Osteocyte (in vitro differentiated cells): Measurements from ENCODE around the gene APH1A. TPM values are rescaled to one million over a fixed set of nuclear protein-coding genes. Genes with fewer than 3 reads are reported as not detected.

Experiments used
- DNase-seq: peaks from one replicate; pipeline ENCODE4 v3.0.0; 2021; ENCODE audit warnings: mixed read lengths; ENCODE audit not compliant: unreplicated experiment; ENCODE audit errors: extremely low spot score
- H3K27ac Mint-ChIP-seq: one replicate; pipeline ENCODE4 v1.8.0; 2021; ENCODE audit warnings: mild to moderate bottlenecking, mixed read lengths; ENCODE audit not compliant: unreplicated experiment
- H3K27me3 Mint-ChIP-seq: one replicate; pipeline ENCODE4 v1.8.0; 2021; ENCODE audit warnings: mixed read lengths; ENCODE audit not compliant: unreplicated experiment
- H3K36me3 Mint-ChIP-seq: one replicate; pipeline ENCODE4 v1.8.0; 2021; ENCODE audit warnings: mixed read lengths; ENCODE audit not compliant: unreplicated experiment
- H3K4me1 Mint-ChIP-seq: one replicate; pipeline ENCODE4 v1.8.0; 2021; ENCODE audit warnings: mixed read lengths; ENCODE audit not compliant: unreplicated experiment
- H3K4me3 Mint-ChIP-seq: one replicate; pipeline ENCODE4 v1.8.0; 2021; ENCODE audit warnings: mild to moderate bottlenecking, moderate library complexity, mixed read lengths; ENCODE audit not compliant: unreplicated experiment
- H3K9me3 Mint-ChIP-seq: one replicate; pipeline ENCODE4 v1.8.0; 2021; ENCODE audit warnings: mixed read lengths; ENCODE audit not compliant: unreplicated experiment
- CTCF ChIP-seq: fragments of 200-600 bp; sonication (generic); IDR thresholded peaks from 2 replicates; pipeline ENCODE4 v1.5.0; 2021; ENCODE audit warnings: antibody characterized with exemption, mild to moderate bottlenecking, moderate library complexity
- total RNA-seq: library from RNA; stranded (reverse); gene quantifications from 2 replicates; pipeline ENCODE4 v1.2.1, GENCODE V29; 2021

Gene APH1A
- total RNA-seq, 1 donor from 2014 or later: 138 TPM

- Mint-ChIP-seq H3K27me3 (peaks cover 4% of the 10 kb centered on the region), H3K4me3 (no peak overlapping the region), H3K27ac (no peak overlapping the region), H3K9me3 (no peaks in the 10 kb centered on the region), H3K36me3 (peaks cover 30% of the 10 kb centered on the region), H3K4me1 (peaks cover 19% of the 10 kb centered on the region)
- TF ChIP-seq CTCF: no peak
- no peak for DNase-seq
Observed at GRCh38 chr1:150280138-150280707, 11.4 kb upstream of the APH1A start.

- no peak for TF ChIP-seq CTCF
- H3K36me3 Mint-ChIP-seq: peaks cover 12% of the 10 kb centered on the region
- H3K4me3 Mint-ChIP-seq: peak overlapping the region; percentile 76
- H3K9me3 Mint-ChIP-seq: no peaks in the 10 kb centered on the region
- H3K4me1 Mint-ChIP-seq: peaks cover 35% of the 10 kb centered on the region
- peak overlapping the region; percentile 98 for H3K27ac Mint-ChIP-seq
- DNase-seq: no peak
- no peaks in the 10 kb centered on the region for H3K27me3 Mint-ChIP-seq
Observed at GRCh38 chr1:150273311-150273710, 4.5 kb upstream of the APH1A start.

DNA sequence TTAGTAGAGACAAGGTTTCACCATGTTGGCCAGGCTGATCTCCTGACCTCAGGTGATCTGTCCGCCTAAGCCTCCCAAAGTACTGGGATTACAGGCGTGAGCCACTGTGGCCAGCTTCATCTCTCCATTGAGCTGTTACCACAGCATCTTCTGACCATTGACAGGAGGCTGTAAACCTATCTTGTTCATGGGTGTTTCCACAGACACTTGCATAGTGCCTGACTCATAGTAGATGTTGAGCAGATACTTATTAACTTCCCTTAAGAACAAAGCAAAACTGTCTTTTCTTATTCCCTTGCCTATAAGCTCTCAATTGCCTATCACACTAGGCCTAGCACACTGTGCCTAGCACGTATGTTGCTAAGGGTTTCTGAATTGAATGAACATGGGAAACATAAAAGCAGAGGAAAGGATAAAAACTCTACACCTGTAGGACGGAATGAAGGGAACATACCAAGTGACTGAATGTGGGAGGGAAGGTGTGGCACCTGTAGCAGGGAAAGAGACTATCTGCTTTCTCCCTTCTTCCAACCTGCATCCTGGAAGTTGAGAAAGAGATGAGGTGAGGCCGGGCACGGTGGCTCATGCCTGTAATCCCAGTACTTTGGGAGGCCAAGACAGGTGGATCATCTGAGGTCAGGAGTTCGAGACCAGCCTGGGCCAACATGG is 2.6 kb upstream of the APH1A start:
- peaks cover 48% of the 10 kb centered on the region for H3K4me1 Mint-ChIP-seq
- H3K4me3 Mint-ChIP-seq: peak overlapping the region; percentile 31
- TF ChIP-seq CTCF: no peak
- H3K9me3 Mint-ChIP-seq: no peaks in the 10 kb centered on the region
- H3K27me3 Mint-ChIP-seq: no peaks in the 10 kb centered on the region
- peaks cover 11% of the 10 kb centered on the region for H3K36me3 Mint-ChIP-seq
- DNase-seq: no peak
- H3K27ac Mint-ChIP-seq: peak overlapping the region; percentile 98

GRCh38 chr1:150269451-150269850 is 635 bp upstream of the APH1A start:
- Mint-ChIP-seq H3K4me3 (peak overlapping the region; percentile 98), H3K4me1 (peaks cover 48% of the 10 kb centered on the region), H3K9me3 (no peaks in the 10 kb centered on the region), H3K27ac (peak overlapping the region; percentile 95), H3K27me3 (no peaks in the 10 kb centered on the region), H3K36me3 (peaks cover 19% of the 10 kb centered on the region)
- no peak for TF ChIP-seq CTCF
- DNase-seq: no peak

- H3K9me3 Mint-ChIP-seq: no peaks in the 10 kb centered on the region
- peaks cover 20% of the 10 kb centered on the region for H3K36me3 Mint-ChIP-seq
- peak overlapping the region; percentile 98 for H3K4me3 Mint-ChIP-seq
- TF ChIP-seq CTCF: no peak
- DNase-seq: no peak
- H3K27ac Mint-ChIP-seq: peak overlapping the region; percentile 95
- peaks cover 42% of the 10 kb centered on the region for H3K4me1 Mint-ChIP-seq
- H3K27me3 Mint-ChIP-seq: no peaks in the 10 kb centered on the region
Observed at GRCh38 chr1:150268340-150268704, 494 bp downstream of the APH1A start.
